HEK293 (cell line): ENCODE data around the gene PEAK3.

Experiments
- OVOL3 ChIP-seq: fragments of 450-650 bp; formaldehyde crosslinking; IDR thresholded peaks from 2 replicates; pipeline ENCODE4 v1.5.1; 2016; ENCODE audit warnings: missing biosample characterization, missing genetic modification characterization
- PRDM10 ChIP-seq: fragments of 450-650 bp; formaldehyde crosslinking; IDR thresholded peaks from 2 replicates; pipeline ENCODE4 v1.5.1; 2016; ENCODE audit warnings: missing biosample characterization, missing genetic modification characterization
- RBAK ChIP-seq: fragments of 450-650 bp; formaldehyde crosslinking; IDR thresholded peaks from 2 replicates; pipeline ENCODE4 v1.5.1; 2016; ENCODE audit warnings: missing biosample characterization, missing genetic modification characterization
- SETDB1 ChIP-seq: IDR thresholded peaks from one replicate; pipeline ENCODE4 v1.6.1; 2017; ENCODE audit warnings: mild to moderate bottlenecking, low read length, moderate library complexity, mixed read lengths; ENCODE audit not compliant: insufficient read length
- TRIM28 ChIP-seq: IDR thresholded peaks from 2 replicates; pipeline ENCODE4 v1.6.1; 2011; ENCODE audit warnings: low read length, control low read depth, borderline replicate concordance
- ZBTB17 ChIP-seq: fragments of 450-650 bp; formaldehyde crosslinking; IDR thresholded peaks from 2 replicates; pipeline ENCODE4 v1.5.1; 2016; ENCODE audit warnings: missing biosample characterization, missing genetic modification characterization
- ZBTB48 ChIP-seq: fragments of 450-650 bp; formaldehyde crosslinking; IDR thresholded peaks from 2 replicates; pipeline ENCODE4 v1.5.1; 2016; ENCODE audit warnings: missing biosample characterization, missing genetic modification characterization
- ZBTB7A ChIP-seq: fragments of 450-650 bp; formaldehyde crosslinking; IDR thresholded peaks from 2 replicates; pipeline ENCODE4 v1.5.1; 2016; ENCODE audit warnings: low read depth, missing biosample characterization, missing genetic modification characterization
- ZFP41 ChIP-seq: fragments of 450-650 bp; formaldehyde crosslinking; IDR thresholded peaks from 2 replicates; pipeline ENCODE4 v1.5.1; 2016; ENCODE audit warnings: missing biosample characterization, missing genetic modification characterization, borderline replicate concordance
- ZIC2 ChIP-seq: fragments of 450-650 bp; formaldehyde crosslinking; IDR thresholded peaks from 2 replicates; pipeline ENCODE4 v1.5.1; 2016; ENCODE audit warnings: missing biosample characterization, missing genetic modification characterization
- ZNF132 ChIP-seq: fragments of 450-650 bp; formaldehyde crosslinking; IDR thresholded peaks from 2 replicates; pipeline ENCODE4 v1.5.1; 2017; ENCODE audit warnings: missing biosample characterization, missing genetic modification characterization, borderline replicate concordance
- ZNF148 ChIP-seq: fragments of 450-650 bp; formaldehyde crosslinking; IDR thresholded peaks from 2 replicates; pipeline ENCODE4 v1.5.0; 2017; ENCODE audit warnings: missing biosample characterization, missing genetic modification characterization, borderline replicate concordance
- ZNF184 ChIP-seq: fragments of 450-650 bp; IDR thresholded peaks from 2 replicates; pipeline ENCODE4 v1.5.1; 2018; ENCODE audit warnings: missing biosample characterization, mild to moderate bottlenecking, missing genetic modification characterization
- ZNF202 ChIP-seq: fragments of 450-650 bp; formaldehyde crosslinking; IDR thresholded peaks from 2 replicates; pipeline ENCODE4 v1.5.1; 2016; ENCODE audit warnings: missing biosample characterization, missing genetic modification characterization, borderline replicate concordance
- ZNF26 ChIP-seq: fragments of 450-650 bp; formaldehyde crosslinking; IDR thresholded peaks from 2 replicates; pipeline ENCODE4 v1.5.1; 2016; ENCODE audit warnings: missing biosample characterization, missing genetic modification characterization
- ZNF510 ChIP-seq: fragments of 450-650 bp; formaldehyde crosslinking; IDR thresholded peaks from 2 replicates; pipeline ENCODE4 v1.5.1; 2018; ENCODE audit warnings: mild to moderate bottlenecking, missing genetic modification characterization, missing biosample characterization; ENCODE audit not compliant: insufficient replicate concordance
- ZNF571 ChIP-seq: fragments of 450-650 bp; formaldehyde crosslinking; IDR thresholded peaks from 2 replicates; pipeline ENCODE4 v1.5.0; 2017; ENCODE audit warnings: missing biosample characterization, missing genetic modification characterization
- ZNF623 ChIP-seq: fragments of 450-650 bp; formaldehyde crosslinking; IDR thresholded peaks from 2 replicates; pipeline ENCODE4 v1.5.1; 2016; ENCODE audit warnings: missing biosample characterization, missing genetic modification characterization
- ZNF791 ChIP-seq: fragments of 450-650 bp; formaldehyde crosslinking; IDR thresholded peaks from 2 replicates; pipeline ENCODE4 v1.5.1; 2016; ENCODE audit warnings: missing biosample characterization, missing genetic modification characterization
- ZNF830 ChIP-seq: fragments of 450-650 bp; IDR thresholded peaks from 2 replicates; pipeline ENCODE4 v1.5.0; 2018; ENCODE audit warnings: missing biosample characterization, missing genetic modification characterization, low read depth, mild to moderate bottlenecking, moderate library complexity
- ZSCAN30 ChIP-seq: fragments of 450-650 bp; IDR thresholded peaks from 2 replicates; pipeline ENCODE4 v1.5.1; 2018; ENCODE audit warnings: missing biosample characterization, mild to moderate bottlenecking, missing genetic modification characterization, moderate library complexity
- TF ChIP-seq, protein P1 (sequence below): fragments of 450-650 bp; formaldehyde crosslinking; IDR thresholded peaks from 2 replicates; pipeline ENCODE4 v1.5.1; 2016; ENCODE audit warnings: missing biosample characterization, missing genetic modification characterization
- TF ChIP-seq, protein P2 (sequence below): fragments of 450-650 bp; formaldehyde crosslinking; IDR thresholded peaks from 2 replicates; pipeline ENCODE4 v1.5.1; 2016; ENCODE audit warnings: missing biosample characterization, missing genetic modification characterization
- TF ChIP-seq, protein P3 (sequence below): fragments of 450-650 bp; formaldehyde crosslinking; IDR thresholded peaks from 2 replicates; pipeline ENCODE4 v1.5.1; 2016; ENCODE audit warnings: missing biosample characterization, missing genetic modification characterization
- TF ChIP-seq, protein P4 (sequence below): fragments of 450-650 bp; formaldehyde crosslinking; IDR thresholded peaks from 2 replicates; pipeline ENCODE4 v1.5.1; 2016; ENCODE audit warnings: missing biosample characterization, missing genetic modification characterization

The PEAK3 gene

GRCh38 chr19:2273356-2274184 lies 8.4 kb downstream of the PEAK3 start (continued):
- TF ChIP-seq, protein P1, sequence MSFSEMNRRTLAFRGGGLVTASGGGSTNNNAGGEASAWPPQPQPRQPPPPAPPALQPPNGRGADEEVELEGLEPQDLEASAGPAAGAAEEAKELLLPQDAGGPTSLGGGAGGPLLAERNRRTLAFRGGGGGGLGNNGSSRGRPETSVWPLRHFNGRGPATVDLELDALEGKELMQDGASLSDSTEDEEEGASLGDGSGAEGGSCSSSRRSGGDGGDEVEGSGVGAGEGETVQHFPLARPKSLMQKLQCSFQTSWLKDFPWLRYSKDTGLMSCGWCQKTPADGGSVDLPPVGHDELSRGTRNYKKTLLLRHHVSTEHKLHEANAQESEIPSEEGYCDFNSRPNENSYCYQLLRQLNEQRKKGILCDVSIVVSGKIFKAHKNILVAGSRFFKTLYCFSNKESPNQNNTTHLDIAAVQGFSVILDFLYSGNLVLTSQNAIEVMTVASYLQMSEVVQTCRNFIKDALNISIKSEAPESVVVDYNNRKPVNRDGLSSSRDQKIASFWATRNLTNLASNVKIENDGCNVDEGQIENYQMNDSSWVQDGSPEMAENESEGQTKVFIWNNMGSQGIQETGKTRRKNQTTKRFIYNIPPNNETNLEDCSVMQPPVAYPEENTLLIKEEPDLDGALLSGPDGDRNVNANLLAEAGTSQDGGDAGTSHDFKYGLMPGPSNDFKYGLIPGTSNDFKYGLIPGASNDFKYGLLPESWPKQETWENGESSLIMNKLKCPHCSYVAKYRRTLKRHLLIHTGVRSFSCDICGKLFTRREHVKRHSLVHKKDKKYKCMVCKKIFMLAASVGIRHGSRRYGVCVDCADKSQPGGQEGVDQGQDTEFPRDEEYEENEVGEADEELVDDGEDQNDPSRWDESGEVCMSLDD (tag by site-specific recombination) = peak; percentile 77; the same call in 1 of the 2 replicates
- TF ChIP-seq ZSCAN30 (tag by site-specific recombination) = peak; percentile 96
- TF ChIP-seq, protein P2, sequence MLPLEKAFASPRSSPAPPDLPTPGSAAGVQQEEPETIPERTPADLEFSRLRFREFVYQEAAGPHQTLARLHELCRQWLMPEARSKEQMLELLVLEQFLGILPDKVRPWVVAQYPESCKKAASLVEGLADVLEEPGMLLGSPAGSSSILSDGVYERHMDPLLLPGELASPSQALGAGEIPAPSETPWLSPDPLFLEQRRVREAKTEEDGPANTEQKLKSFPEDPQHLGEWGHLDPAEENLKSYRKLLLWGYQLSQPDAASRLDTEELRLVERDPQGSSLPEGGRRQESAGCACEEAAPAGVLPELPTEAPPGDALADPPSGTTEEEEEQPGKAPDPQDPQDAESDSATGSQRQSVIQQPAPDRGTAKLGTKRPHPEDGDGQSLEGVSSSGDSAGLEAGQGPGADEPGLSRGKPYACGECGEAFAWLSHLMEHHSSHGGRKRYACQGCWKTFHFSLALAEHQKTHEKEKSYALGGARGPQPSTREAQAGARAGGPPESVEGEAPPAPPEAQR (tag by site-specific recombination) = no peak
- TF ChIP-seq PRDM10 = peak; percentile 51
- TF ChIP-seq ZBTB17 (tag by site-specific recombination) = peak; percentile 81
- no peak for TF ChIP-seq ZNF132 (tag by site-specific recombination)
- peak; percentile 65; the same call in 1 of the 2 replicates for TF ChIP-seq ZNF184 (tag by site-specific recombination)
- peak; percentile 97 for TF ChIP-seq ZBTB48 (tag by site-specific recombination)
- TF ChIP-seq, protein P3, sequence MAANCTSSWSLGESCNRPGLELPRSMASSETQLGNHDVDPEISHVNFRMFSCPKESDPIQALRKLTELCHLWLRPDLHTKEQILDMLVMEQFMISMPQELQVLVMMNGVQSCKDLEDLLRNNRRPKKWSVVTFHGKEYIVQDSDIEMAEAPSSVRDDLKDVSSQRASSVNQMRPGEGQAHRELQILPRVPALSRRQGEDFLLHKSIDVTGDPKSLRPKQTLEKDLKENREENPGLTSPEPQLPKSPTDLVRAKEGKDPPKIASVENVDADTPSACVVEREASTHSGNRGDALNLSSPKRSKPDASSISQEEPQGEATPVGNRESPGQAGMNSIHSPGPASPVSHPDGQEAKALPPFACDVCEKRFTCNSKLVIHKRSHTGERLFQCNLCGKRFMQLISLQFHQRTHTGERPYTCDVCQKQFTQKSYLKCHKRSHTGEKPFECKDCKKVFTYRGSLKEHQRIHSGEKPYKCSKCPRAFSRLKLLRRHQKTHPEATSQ (tag by site-specific recombination) = peak; percentile 83; the same call in 1 of the 2 replicates
- no peak for TF ChIP-seq ZNF830 (tag by site-specific recombination)
- no peak for TF ChIP-seq ZNF571
- TF ChIP-seq ZIC2 (tag by site-specific recombination) = peak; percentile 68
- TF ChIP-seq ZBTB7A (tag by site-specific recombination) = peak; percentile 99
- no peak for TF ChIP-seq RBAK (tag by site-specific recombination)
- no peak for TF ChIP-seq ZNF510
- TF ChIP-seq, protein P4, sequence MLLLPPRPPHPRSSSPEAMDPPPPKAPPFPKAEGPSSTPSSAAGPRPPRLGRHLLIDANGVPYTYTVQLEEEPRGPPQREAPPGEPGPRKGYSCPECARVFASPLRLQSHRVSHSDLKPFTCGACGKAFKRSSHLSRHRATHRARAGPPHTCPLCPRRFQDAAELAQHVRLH (tag by site-specific recombination) = peak; percentile 86
- TF ChIP-seq ZNF26 (tag by site-specific recombination) = no peak
- TF ChIP-seq ZNF791 (tag by site-specific recombination) = no peak
- peak; percentile 41; the same call in 1 of the 2 replicates for TF ChIP-seq OVOL3
- TF ChIP-seq ZNF148 = no peak
- no peak for TF ChIP-seq SETDB1
- no peak for TF ChIP-seq TRIM28
- TF ChIP-seq ZNF623 = 0 out of 2 replicates have a peak, but pooled peaks have one; percentile 6
- TF ChIP-seq ZFP41 (tag by site-specific recombination) = no peak
- TF ChIP-seq ZNF202 (tag by site-specific recombination) = no peak
